OCI-LY1 (cell line): ENCODE measurements around the gene GMDS.

Experiments
- EZH2 ChIP-seq: fragments of 200-600 bp; sonication (generic), shearing (Covaris generic); IDR thresholded peaks from 2 replicates; pipeline ENCODE4 v1.8.0; 2017; ENCODE audit warnings: borderline replicate concordance, mixed run types, mild to moderate bottlenecking, antibody characterized with exemption, low read length, moderate library complexity, mixed read lengths
- TF ChIP-seq, protein P1 (sequence below): fragments of 200-600 bp; sonication (generic), shearing (Covaris generic); IDR thresholded peaks from 2 replicates; pipeline ENCODE4 v1.5.1; 2017; ENCODE audit warnings: mild to moderate bottlenecking, antibody characterized with exemption, low read length, moderate library complexity, mixed read lengths

DNA sequence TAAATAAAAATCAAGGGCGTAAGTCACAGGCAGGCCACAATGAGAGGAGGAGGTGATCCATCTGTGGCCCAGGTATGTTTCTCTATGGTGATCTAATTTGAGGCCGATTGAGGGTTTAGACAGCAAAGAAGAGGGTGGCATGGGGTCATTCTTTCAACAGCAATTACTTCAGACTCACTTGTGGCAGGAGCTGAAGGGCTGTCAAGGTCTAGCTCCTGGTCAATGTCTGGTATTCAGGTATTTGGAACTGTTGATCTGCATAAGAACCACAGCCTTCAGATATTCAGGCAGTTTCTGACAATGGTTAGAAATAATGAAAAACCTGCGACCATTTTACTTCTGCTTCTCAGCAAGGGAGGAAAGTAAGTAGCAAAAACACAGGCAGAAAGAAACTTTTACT is 376.1 kb downstream of the GMDS start:
- TF ChIP-seq, protein P1, sequence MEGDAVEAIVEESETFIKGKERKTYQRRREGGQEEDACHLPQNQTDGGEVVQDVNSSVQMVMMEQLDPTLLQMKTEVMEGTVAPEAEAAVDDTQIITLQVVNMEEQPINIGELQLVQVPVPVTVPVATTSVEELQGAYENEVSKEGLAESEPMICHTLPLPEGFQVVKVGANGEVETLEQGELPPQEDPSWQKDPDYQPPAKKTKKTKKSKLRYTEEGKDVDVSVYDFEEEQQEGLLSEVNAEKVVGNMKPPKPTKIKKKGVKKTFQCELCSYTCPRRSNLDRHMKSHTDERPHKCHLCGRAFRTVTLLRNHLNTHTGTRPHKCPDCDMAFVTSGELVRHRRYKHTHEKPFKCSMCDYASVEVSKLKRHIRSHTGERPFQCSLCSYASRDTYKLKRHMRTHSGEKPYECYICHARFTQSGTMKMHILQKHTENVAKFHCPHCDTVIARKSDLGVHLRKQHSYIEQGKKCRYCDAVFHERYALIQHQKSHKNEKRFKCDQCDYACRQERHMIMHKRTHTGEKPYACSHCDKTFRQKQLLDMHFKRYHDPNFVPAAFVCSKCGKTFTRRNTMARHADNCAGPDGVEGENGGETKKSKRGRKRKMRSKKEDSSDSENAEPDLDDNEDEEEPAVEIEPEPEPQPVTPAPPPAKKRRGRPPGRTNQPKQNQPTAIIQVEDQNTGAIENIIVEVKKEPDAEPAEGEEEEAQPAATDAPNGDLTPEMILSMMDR, result no peak
- TF ChIP-seq EZH2, result no peak
